Superior temporal gyrus (tissue), 1 donor: ENCODE measurements around the gene PCCA.
"Not testable (repeated sequence)": the region's sequence is repeated elsewhere in the genome, so short reads cannot be mapped to it uniquely, and the experiment has no call there.

ENCODE experiments used
- DNase-seq: peaks from one replicate; pipeline ENCODE4 v3.0.0-alpha.2; 2016; ENCODE audit errors: extremely low spot score

Gene PCCA

GRCh38 chr13:100139817-100140216 is 50.9 kb downstream of the PCCA start:
- no peak for DNase-seq

DNA sequence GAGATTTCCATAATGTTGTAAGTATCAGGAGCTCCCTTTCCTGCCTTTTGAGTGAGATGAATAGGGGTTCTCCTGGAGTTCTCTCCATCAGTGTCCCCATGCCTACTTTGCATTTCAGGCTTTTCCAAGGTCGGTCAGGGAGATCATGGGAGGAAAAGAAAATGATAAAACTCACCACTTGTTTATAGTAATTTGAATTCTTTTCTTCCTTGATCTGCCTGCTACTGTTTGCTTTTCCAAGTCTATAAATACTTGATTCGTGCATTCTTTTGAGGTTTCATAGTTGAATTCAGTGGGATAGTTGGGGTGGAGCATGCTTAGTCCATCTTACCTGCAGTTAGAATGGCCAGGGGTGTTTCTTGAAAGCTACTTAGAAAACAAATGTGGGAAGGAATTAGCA is 51.5 kb downstream of the PCCA start:
- no peak for DNase-seq

DNA sequence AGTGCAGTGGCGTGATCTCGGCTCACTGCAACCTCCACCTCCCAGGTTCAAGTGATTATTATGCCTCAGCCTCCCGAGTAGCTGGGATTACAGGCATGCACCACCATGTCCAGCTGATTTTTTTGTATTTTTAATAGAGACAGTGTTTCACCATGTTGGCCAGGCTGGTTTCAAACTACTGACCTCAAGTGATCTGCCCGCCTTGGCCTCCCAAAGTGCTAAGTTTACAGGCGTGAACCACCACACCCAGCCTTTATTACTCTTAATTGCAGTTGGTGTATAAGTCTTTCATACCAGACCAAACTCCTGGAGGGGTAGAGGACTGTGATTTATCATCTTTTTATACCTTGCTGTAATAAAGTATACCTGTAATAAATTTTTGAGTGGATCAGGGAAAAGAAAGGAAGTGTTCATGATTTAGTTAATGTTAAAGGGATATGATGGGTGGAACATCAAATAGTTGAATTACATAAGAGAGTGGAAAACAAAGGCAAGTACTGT is 52.6 kb downstream of the PCCA start:
- not testable (repeated sequence) for DNase-seq

DNA sequence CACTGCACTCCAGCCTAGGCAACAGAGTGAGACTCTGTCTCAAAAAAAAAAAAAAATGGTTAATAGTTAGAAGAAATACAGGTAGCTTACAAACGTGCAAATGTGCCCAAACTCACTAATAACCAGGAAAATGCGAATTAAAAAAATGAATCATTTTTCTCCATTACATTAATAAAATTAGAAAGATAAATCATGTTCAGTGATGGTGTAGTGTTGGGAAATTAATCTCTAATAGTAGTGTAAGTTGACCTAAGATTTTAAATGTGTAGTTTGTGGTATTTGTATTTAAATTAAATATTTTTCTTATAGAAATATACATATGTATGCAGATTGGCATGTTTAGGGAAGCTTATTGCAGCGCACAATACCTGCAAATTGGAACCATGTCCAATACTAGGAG is 57.6 kb downstream of the PCCA start:
- DNase-seq = no peak

GRCh38 chr13:100147825-100148224 is 58.9 kb downstream of the PCCA start:
- DNase-seq = no peak

DNA sequence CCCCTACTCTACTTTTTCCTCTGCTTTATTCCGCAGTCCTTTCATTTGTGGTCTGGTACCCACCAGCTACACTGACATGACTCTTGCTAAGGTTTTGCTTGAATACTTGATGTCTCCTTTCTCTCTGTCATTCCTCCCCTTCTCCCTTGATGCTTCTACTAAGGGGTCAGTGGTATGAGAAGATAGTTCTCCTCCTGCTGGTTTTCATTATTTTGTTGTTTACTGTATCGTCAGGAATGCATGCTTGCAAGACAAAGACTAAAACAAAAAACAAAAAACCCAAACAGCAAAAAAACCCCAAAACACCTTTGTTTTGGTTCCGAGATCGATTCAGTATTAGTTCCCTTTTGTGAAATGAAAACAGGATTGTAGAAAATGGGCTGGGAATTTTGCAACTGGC is 59.5 kb downstream of the PCCA start:
- no peak for DNase-seq

- no peak for DNase-seq
These were observed 60.5 kb downstream of the PCCA start for GRCh38 chr13:100149389-100149788.

DNA sequence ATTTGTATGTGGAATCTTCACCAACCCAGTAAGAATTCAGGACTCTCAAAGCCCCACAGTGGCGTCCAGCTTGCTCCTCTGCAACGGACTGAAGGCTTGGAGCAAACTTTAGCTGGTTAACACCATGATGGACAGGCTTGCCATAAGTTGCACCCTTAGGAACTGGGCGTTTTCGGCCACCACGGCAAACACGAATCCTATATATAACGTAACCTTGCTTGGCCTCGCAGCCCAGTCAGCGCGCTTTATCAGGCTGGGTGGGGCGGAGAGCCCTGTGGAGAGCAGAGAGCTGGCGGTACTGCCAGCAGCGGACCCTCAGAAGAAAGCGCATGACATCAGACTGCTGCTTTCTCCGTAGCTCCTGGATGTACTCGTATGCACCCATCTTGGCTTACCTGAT is 61.8 kb downstream of the PCCA start:
- DNase-seq = not testable (repeated sequence)

DNA sequence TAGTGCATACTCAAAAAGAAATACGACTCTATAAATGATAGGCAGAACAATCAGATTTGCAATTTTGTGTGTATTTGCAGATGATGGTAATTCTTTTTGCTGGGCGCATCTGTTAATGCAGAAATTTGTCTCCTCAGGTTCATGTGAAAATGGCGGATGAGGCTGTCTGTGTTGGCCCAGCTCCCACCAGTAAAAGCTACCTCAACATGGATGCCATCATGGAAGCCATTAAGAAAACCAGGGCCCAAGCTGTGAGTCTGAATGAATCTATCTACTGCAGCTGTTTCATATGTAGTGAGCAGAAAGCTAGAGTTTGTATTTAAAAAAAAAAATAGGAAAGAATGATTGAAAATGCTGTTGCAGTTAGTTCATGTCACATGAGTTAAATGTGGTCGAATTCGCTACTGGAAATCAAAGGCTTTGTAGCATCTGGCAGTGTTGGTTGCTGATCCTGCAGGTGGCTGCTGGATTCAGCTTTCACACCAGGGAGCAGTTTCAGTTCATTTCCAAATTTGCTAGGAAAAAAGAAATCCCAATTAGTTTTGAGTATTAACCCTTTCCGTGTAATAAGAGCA is 66.0 kb downstream of the PCCA start:
- DNase-seq = no peak

GRCh38 chr13:100156788-100157187 is 67.9 kb downstream of the PCCA start:
- no peak for DNase-seq

- no peak for DNase-seq
These were observed 69.7 kb downstream of the PCCA start for GRCh38 chr13:100158569-100158968.

DNA sequence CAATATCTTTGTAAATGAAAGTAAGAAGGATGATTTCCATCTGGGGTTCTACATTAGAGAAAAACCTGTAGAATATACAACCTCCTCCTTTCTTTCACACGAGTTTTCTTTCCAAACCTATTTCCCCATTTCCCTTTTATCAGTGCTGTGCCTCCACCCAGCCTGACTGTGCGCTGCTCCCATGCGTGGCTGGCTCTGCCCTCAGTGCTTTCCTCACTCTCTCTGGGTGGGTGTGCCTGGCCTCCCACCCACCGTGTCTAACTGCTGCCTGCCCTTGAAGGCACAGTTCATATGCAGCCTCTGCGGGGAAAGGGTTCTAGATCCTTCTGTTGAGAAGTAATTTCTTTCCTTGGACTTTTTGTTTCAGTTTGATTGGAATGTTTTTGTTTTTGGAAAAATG is 70.7 kb downstream of the PCCA start:
- DNase-seq = no peak

- DNase-seq = no peak
These were observed 71.6 kb downstream of the PCCA start for GRCh38 chr13:100160450-100160849.

- no peak for DNase-seq
These were observed 74.5 kb downstream of the PCCA start for GRCh38 chr13:100163375-100163774.

DNA sequence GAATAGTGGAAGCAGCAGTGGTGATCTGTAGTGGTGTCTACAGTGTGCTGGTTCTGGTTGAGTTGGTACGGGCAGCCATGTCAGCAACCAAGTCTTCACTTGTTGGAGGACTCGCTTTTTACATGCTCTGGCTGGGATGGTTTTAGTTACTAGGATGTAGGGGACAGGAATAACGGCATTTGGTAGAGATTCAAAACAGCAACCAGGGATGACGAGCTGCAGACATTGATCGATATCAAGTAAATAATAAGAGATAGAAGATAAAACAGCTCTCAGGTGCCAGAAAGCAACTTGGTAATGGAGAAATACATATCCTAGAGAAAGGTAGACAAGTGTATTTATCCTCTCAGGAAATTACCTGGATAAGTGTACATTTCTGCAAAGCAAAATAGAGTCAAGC is 84.3 kb downstream of the PCCA start:
- no peak for DNase-seq

- not testable (repeated sequence) for DNase-seq
These were observed 85.6 kb downstream of the PCCA start for GRCh38 chr13:100174455-100174854.

- no peak for DNase-seq
These were observed 86.3 kb downstream of the PCCA start for GRCh38 chr13:100175078-100175802.

GRCh38 chr13:100175803-100176182 is 86.9 kb downstream of the PCCA start:
- no peak for DNase-seq

DNA sequence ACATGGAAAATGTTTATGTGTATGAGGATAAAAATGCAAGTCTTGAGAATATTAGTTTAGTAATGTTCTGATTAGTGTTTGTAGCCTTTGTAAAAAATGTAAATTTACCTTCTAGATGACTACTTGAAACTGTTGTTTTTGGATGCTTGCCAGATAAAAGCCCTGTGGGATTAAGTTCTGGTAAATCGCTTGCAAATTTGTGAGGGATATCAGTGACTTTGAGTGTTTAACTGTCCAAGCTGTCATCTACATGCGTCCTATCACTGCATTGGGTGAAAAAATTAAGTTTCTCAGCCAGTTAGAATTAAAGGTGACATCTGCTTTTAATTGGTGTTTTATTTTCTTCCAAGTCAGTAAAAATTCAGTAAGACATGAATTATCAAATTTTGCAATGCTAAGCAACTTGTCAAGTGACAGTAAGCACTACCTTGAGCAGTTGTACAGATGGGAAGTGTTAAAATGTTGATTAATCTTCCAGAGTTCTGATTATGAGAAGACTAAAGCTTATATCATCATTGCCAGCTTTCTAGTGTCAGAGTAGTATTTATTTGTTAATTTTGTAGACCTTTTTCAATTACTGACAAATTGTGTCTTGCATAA is 88.0 kb downstream of the PCCA start:
- no peak for DNase-seq

GRCh38 chr13:100178309-100178708 is 89.4 kb downstream of the PCCA start:
- no peak for DNase-seq

DNA sequence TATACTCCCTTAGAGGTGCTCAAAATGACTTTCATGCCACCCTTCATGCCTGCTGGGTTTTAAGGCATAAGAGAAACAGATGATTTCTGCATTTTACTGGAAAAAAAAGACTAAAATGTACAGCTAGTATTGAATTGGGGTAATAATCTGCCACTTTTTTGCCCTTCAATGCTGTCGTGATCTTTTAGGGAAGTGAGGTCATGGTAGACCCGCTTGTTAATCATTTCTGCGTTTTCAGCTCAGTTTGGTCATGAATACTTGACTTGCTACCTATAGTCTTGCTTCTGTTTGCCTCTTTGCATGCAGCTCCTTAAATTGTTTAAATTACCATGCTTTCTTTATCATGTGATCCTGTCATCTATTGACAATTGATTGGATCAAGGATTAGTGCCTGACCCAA is 90.4 kb downstream of the PCCA start:
- DNase-seq = no peak

- DNase-seq = no peak
These were observed 94.1 kb downstream of the PCCA start for GRCh38 chr13:100182900-100183490.

DNA sequence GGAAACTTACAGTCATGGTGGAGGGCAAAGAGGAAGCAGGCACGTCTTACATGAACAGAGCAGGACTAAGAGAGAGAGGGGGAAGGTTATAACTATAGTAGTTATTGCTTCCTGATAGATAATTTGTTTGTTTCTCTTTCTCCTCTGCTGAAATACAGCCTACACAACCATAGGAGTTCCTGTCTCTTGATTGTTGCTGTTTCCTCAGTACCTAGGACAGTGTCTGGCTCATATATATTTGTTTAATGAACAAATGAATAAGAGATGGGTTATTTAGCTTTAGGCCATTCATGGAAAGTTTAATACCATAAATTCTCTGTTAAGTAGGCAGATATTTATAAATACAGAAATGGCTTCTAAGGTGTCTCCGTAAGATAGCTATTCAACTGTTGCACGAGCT is 95.2 kb downstream of the PCCA start:
- no peak for DNase-seq
